DOHH2 (cell line): ENCODE data around the gene DCAF8.

Experiments
- CTCF ChIP-seq: fragments of 200-600 bp; sonication (generic); IDR thresholded peaks from one replicate; pipeline ENCODE4 v1.5.1; 2014; ENCODE audit warnings: antibody characterized with exemption, mild to moderate bottlenecking, low read depth, low read length; ENCODE audit not compliant: poor library complexity, severe bottlenecking
- EZH2phosphoT487 ChIP-seq: fragments of 200-600 bp; sonication (generic); IDR thresholded peaks from 2 replicates; pipeline ENCODE4 v1.6.1; 2017; ENCODE audit warnings: borderline replicate concordance, mild to moderate bottlenecking, antibody characterized with exemption, low read length, moderate library complexity, mixed read lengths

DNA sequence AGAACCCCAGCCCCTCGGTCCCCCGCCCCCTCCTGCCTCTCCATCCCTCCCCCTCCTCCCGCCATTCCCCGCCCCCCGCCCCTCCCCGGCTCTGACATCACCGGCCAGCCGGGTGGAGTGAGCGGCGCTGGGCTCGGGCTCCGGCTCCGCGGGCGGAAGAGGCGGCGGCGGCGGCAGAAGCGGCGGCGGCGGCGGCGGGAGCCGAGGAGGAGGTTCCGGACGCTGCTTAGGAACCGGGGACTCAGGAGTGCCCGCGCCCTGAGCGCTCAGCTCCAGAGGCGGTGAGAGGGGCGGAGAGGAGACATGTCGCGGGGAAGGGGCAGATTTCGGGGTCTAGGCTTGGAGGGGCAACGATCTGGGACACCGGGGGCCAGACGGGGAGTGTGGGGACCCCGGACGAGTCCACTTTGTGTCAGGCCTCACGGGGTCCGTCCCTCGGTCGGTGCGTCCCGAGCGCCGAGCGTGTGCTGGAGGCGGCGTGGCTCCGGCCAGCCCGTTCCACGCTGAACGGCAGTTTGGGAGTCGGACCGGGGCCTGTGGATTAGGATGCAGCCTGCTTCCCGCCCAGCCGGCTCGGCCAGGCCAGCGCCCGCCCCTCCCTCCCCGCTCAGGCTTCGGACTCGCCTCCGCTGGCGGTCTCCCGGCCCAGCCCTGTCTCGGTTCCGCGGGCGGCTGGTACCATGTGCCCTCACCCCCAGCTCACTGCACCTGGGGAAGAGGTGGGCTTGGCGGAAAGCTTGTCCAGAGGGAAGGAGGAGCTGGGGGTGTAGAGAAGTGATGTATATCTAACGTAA lies 56.9 kb downstream of the DCAF8 start, which contains the start of gene PEA15:
- TF ChIP-seq CTCF = no peak
- TF ChIP-seq EZH2phosphoT487 = no peak
